PC-3 (cell line): Measurements from ENCODE around the gene EHBP1. TPM values are rescaled to one million over a fixed set of nuclear protein-coding genes. Genes with fewer than 3 reads are reported as not detected.

Experiments
- ATAC-seq: fragments of 200-7000 bp; cut with Tn5 transposase; 2 replicates; pipeline ENCODE4 v1.9.1; 2020; ENCODE audit warnings: mild to moderate bottlenecking, moderate library complexity
- BruUV-seq: library from RNA; stranded (reverse); fragments of 400-500 nt; replicated peaks from 2 replicates; lab custom pipeline; 2021; lab: Mats Ljungman, UMichigan
- CTCF ChIA-PET: fragments of 300-600 bp; sonication (Branson Sonifier 250); formaldehyde crosslinking; loops from one replicate; lab custom pipeline; 2022; ENCODE audit warnings: antibody characterized with exemption; lab: Charles Lee
- POLR2A ChIA-PET: fragments of 300-600 bp; sonication (Branson Sonifier 250); formaldehyde crosslinking; loops from one replicate; lab custom pipeline; 2022; ENCODE audit warnings: antibody characterized with exemption; ENCODE audit not compliant: unreplicated experiment; lab: Charles Lee
- DNase-seq: peaks from one replicate; pipeline ENCODE4 v3.0.0-alpha.2; 2015
- H2AFZ ChIP-seq: fragments of 300-600 bp; sonication (generic); 2 replicates; pipeline ENCODE4 v1.6.0; 2016; ENCODE audit warnings: antibody characterized with exemption, low read length
- H3F3A ChIP-seq: fragments of 300-600 bp; sonication (generic); one replicate; pipeline ENCODE4 v1.6.0; 2017; ENCODE audit warnings: antibody characterized with exemption, low read length, control low read depth, mild to moderate bottlenecking; ENCODE audit not compliant: unreplicated experiment
- H3K27ac ChIP-seq: fragments of 300-600 bp; sonication (generic); 2 replicates; pipeline ENCODE4 v1.5.1; 2016; ENCODE audit warnings: mild to moderate bottlenecking, low read length
- H3K27me3 ChIP-seq: fragments of 300-600 bp; sonication (generic); 2 replicates; pipeline ENCODE4 v1.6.1; 2016; ENCODE audit warnings: low read length, mixed read lengths
- H3K36me3 ChIP-seq: fragments of 300-600 bp; sonication (generic); 2 replicates; pipeline ENCODE4 v1.6.1; 2016; ENCODE audit warnings: low read depth, mixed run types, low read length, mixed read lengths
- H3K4me1 ChIP-seq: fragments of 300-600 bp; sonication (generic); 2 replicates; pipeline ENCODE4 v1.5.1; 2016; ENCODE audit warnings: low read length; ENCODE audit not compliant: insufficient read depth
- H3K4me2 ChIP-seq: fragments of 300-600 bp; sonication (generic); 2 replicates; pipeline ENCODE4 v1.6.0; 2016; ENCODE audit warnings: low read length
- H3K4me3 ChIP-seq: fragments of 300-600 bp; sonication (generic); 2 replicates; pipeline ENCODE4 v1.5.1; 2016; ENCODE audit warnings: mild to moderate bottlenecking, low read length, mixed read lengths
- H3K79me2 ChIP-seq: fragments of 300-600 bp; sonication (generic); 2 replicates; pipeline ENCODE4 v1.6.1; 2017; ENCODE audit warnings: low read length, mixed read lengths
- H3K9ac ChIP-seq: fragments of 300-600 bp; sonication (generic); 2 replicates; pipeline ENCODE4 v1.6.0; 2016; ENCODE audit warnings: mild to moderate bottlenecking, low read length
- H3K9me2 ChIP-seq: fragments of 300-600 bp; sonication (generic); replicated peaks from 2 replicates; pipeline ENCODE4 v1.6.1; 2016; ENCODE audit warnings: mixed run types, low read length, mixed read lengths
- H3K9me3 ChIP-seq: fragments of 300-600 bp; sonication (generic); 2 replicates; pipeline ENCODE4 v1.6.1; 2016; ENCODE audit warnings: low read length, mixed read lengths
- H4K20me1 ChIP-seq: fragments of 300-600 bp; sonication (generic); 2 replicates; pipeline ENCODE4 v1.6.1; 2016; ENCODE audit warnings: low read length, mixed read lengths
- EZH2 ChIP-seq: fragments of 300-600 bp; sonication (generic); IDR thresholded peaks from one replicate; pipeline ENCODE4 v1.6.1; 2017; ENCODE audit warnings: antibody characterized with exemption, mild to moderate bottlenecking, low read length; ENCODE audit not compliant: unreplicated experiment
- EZH2phosphoT487 ChIP-seq: fragments of 300-600 bp; sonication (generic); IDR thresholded peaks from 2 replicates; pipeline ENCODE4 v1.6.1; 2018; ENCODE audit warnings: mild to moderate bottlenecking, antibody characterized with exemption, low read length, borderline replicate concordance
- intact Hi-C: fragments of 100-400 bp; cut with micrococcal nuclease; formaldehyde crosslinking; loops from 2 replicates; pipeline ENCODE4 v1.9.0; 2023
- total RNA-seq: library from RNA; depleted of rRNA; stranded (reverse); fragments of >200 nt; gene quantifications from 2 replicates; pipeline ENCODE4 v1.2.3, GENCODE V29; 2014
- TF ChIP-seq, protein P1 (sequence below): fragments of 300-600 bp; sonication (generic); conservative IDR thresholded peaks from 2 replicates; pipeline ENCODE4 v1.5.1; 2017; ENCODE audit warnings: antibody characterized with exemption, low read depth, mild to moderate bottlenecking, low read length

The EHBP1 gene
- total RNA-seq, 1 experiment from 2014 or later = 25.7 TPM

DNA sequence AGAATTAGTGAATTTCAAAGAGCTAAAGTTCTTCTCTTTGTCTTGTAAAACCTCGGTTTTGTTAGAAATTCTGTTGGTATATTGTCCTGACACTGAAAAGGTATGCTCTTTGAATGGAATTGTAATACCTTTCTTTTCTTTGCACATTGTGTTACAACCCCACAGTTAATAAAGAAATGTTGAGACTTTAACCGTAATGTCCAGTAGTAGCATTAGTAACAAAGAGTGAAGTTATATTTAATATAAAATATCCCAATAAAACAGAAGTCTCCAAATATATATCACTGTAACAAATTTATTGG lies 69.8 kb downstream of the EHBP1 start:
- BruUV-seq = no TSS peak
- DNase-seq (no peak), ATAC-seq (no peak)
- no peaks in the 10 kb centered on the region for H3K9me2 ChIP-seq
- H3K27ac ChIP-seq = no peak overlapping the region
- H3K4me2 ChIP-seq = no peak overlapping the region
- no peaks in the 10 kb centered on the region for H3K36me3 ChIP-seq
- no peak overlapping the region for H3K9ac ChIP-seq
- TF ChIP-seq EZH2 = no peak
- TF ChIP-seq EZH2phosphoT487 = no peak
- TF ChIP-seq, protein P1, sequence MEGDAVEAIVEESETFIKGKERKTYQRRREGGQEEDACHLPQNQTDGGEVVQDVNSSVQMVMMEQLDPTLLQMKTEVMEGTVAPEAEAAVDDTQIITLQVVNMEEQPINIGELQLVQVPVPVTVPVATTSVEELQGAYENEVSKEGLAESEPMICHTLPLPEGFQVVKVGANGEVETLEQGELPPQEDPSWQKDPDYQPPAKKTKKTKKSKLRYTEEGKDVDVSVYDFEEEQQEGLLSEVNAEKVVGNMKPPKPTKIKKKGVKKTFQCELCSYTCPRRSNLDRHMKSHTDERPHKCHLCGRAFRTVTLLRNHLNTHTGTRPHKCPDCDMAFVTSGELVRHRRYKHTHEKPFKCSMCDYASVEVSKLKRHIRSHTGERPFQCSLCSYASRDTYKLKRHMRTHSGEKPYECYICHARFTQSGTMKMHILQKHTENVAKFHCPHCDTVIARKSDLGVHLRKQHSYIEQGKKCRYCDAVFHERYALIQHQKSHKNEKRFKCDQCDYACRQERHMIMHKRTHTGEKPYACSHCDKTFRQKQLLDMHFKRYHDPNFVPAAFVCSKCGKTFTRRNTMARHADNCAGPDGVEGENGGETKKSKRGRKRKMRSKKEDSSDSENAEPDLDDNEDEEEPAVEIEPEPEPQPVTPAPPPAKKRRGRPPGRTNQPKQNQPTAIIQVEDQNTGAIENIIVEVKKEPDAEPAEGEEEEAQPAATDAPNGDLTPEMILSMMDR = 0 out of 2 replicates have a peak, but pooled peaks have one; percentile 7
- ChIA-PET POLR2A (interaction anchor here (0.7 kb wide), 1 partner anchor 157 kb away, joined by 4 read pairs; no protein-coding TSS in a partner anchor), CTCF (interaction anchor here (2.2 kb wide), 1 partner anchor 318 kb away, joined by 15 read pairs; no protein-coding TSS in a partner anchor)
- H3K27me3 ChIP-seq = no peaks in the 10 kb centered on the region
- H3K9me3 ChIP-seq = no peaks in the 10 kb centered on the region
- H3K4me3 ChIP-seq = no peak overlapping the region
- intact Hi-C loops = loop anchor here (1.0 to 5.0 kb wide), 5 partner anchors 70 to 783 kb away; partner anchors contain the start of genes EHBP1 and TMEM17
- no peak overlapping the region for H2AFZ ChIP-seq
- no peaks in the 10 kb centered on the region for H3K79me2 ChIP-seq
- no peaks in the 10 kb centered on the region for H4K20me1 ChIP-seq
- no peaks in the 10 kb centered on the region for H3F3A ChIP-seq
- peaks cover 14% of the 10 kb centered on the region for H3K4me1 ChIP-seq

- 0 out of 2 replicates have a peak, but pooled peaks cover 1% of the 10 kb centered on the region for H3K79me2 ChIP-seq
- H3K9me3 ChIP-seq = no peaks in the 10 kb centered on the region
- intact Hi-C loops = loop anchor here (10.0 kb wide), 1 partner anchor 761 kb away; no protein-coding TSS in a partner anchor
- peaks cover 7% of the 10 kb centered on the region for H3K4me1 ChIP-seq
- TF ChIP-seq, protein P1 = no peak
- TF ChIP-seq EZH2 = no peak
- TF ChIP-seq EZH2phosphoT487 = no peak
- ATAC-seq (no peak), DNase-seq (no peak)
- H3K4me2 ChIP-seq = no peak overlapping the region
- POLR2A ChIA-PET = no interaction called here
- no peaks in the 10 kb centered on the region for H3K9me2 ChIP-seq
- H4K20me1 ChIP-seq = no peaks in the 10 kb centered on the region
- H3K27ac ChIP-seq = no peak overlapping the region
- H3K27me3 ChIP-seq = no peaks in the 10 kb centered on the region
- no TSS peak for BruUV-seq
- CTCF ChIA-PET = no interaction called here
- no peak overlapping the region for H2AFZ ChIP-seq
- H3K4me3 ChIP-seq = no peak overlapping the region
- H3K9ac ChIP-seq = no peak overlapping the region
- no peaks in the 10 kb centered on the region for H3F3A ChIP-seq
- peaks cover 4% of the 10 kb centered on the region for H3K36me3 ChIP-seq
Observed at GRCh38 chr2:62783679-62784078, 78.2 kb downstream of the EHBP1 start.

DNA sequence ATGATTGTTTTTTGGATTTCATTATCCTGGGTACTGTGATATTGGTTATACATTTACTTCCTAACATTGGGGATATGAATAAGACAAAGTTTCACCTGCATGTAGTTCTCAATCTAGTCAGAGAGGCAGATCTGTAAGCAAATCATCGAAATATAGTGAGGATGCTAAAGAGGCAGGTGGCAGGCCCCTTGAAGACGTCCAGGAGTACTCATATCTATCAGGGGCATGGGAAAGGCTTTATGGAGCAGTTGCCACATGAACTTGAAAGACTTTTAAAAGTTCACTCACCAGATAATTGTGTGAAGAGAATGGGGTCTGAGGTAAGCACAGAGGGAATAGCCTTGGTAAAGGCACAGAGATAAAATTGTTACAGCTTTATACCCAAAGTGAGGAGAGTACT lies 78.8 kb downstream of the EHBP1 start:
- intact Hi-C loops = loop anchor here (10.0 kb wide), 1 partner anchor 760 kb away; no protein-coding TSS in a partner anchor
- no peak overlapping the region for H2AFZ ChIP-seq
- no peaks in the 10 kb centered on the region for H3K9me2 ChIP-seq
- H3K27ac ChIP-seq = no peak overlapping the region
- TF ChIP-seq, protein P1 = no peak
- TF ChIP-seq EZH2 (no peak), EZH2phosphoT487 (no peak)
- no peaks in the 10 kb centered on the region for H3K27me3 ChIP-seq
- no peaks in the 10 kb centered on the region for H3F3A ChIP-seq
- H3K4me1 ChIP-seq = peaks cover 5% of the 10 kb centered on the region; the same call in 1 of the 2 replicates
- H3K9me3 ChIP-seq = no peaks in the 10 kb centered on the region
- no peaks in the 10 kb centered on the region for H4K20me1 ChIP-seq
- H3K36me3 ChIP-seq = peaks cover 4% of the 10 kb centered on the region
- H3K79me2 ChIP-seq = 0 out of 2 replicates have a peak, but pooled peaks cover 3% of the 10 kb centered on the region
- POLR2A ChIA-PET = no interaction called here
- no peak for DNase-seq
- H3K4me2 ChIP-seq = no peak overlapping the region
- no TSS peak for BruUV-seq
- CTCF ChIA-PET = no interaction called here
- no peak overlapping the region for H3K9ac ChIP-seq
- H3K4me3 ChIP-seq = no peak overlapping the region
- ATAC-seq = no peak
